ENCODE data around the gene CA10.

The CA10 gene

DNA sequence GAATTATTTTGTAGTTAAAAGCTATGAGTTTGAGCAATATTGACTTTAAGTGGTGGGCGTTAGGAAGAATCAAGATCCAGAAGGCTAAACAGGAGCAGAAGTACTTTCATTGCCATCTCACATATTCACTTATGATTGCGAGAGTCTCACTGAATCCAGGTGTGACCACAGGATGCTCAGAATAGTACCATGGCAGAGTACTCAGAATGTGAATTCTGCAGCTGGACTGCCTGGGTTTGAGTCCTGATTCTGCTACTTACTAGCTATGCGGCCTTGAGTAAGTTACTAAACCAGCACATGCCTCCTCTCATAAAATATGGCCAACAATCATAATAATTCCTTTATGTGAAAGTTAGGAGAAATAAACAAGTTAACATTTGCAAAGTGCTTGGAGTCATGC, 109.5 kb downstream of the CA10 start:
- in situ Hi-C loops (cut with MboI; ENCODE audit: low sequenced_read_pairs): no loop called here

DNA sequence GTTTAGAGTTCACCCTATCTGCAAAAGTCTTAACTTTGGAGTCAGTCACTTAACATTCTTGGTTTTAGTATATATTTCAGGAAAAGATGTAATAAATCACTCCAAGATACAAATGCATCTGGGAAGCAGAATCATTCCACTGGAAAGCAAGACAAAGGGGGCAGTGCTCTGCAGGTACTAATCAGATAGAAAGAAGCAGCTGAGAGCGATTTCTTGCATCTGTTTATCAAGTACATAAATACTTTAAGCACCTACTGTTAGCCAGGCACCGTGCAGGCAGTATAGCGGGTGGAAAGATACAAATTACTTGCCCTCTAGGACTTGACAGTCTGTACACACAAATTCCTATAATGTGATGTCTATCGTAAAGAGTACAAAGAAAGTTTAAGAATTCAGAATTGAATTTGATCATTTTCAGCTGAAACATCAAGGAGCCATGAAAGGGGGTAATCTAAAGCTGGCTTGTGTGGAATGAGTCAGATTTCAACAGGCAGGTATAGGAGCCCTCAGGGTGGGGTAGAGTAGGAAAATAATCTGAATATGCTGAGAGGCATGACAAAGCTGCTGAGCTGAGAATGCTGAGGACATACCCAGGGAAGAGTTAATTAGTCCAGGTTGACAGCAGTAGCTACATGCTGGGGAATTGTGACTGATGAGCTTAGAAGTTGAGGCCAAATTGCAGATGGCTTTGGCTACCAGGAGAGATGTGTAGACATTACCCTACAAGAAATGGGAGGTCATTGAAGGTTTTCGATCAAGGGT, 110.2 kb downstream of the CA10 start:
- in situ Hi-C loops (cut with MboI; ENCODE audit: low sequenced_read_pairs): no loop called here

DNA sequence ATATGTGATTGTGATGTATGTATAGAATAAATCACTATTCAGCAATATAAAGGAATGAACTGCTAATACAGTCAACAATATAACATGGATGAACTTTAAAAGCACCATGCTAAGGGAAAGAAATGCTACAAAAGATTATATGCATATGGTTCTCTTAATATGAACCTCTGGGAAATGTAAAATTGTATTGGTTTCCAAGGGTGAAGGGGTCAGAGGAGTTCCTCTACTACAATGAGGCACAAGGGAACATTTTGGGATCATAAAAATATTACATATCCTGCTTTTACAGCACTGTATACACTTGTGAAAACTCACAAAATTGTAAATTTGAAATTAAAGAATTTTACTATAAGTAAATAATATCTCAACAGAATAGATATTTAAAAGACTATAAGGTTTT, 111.4 kb downstream of the CA10 start:
- in situ Hi-C loops (cut with MboI; ENCODE audit: low sequenced_read_pairs): no loop called here

DNA sequence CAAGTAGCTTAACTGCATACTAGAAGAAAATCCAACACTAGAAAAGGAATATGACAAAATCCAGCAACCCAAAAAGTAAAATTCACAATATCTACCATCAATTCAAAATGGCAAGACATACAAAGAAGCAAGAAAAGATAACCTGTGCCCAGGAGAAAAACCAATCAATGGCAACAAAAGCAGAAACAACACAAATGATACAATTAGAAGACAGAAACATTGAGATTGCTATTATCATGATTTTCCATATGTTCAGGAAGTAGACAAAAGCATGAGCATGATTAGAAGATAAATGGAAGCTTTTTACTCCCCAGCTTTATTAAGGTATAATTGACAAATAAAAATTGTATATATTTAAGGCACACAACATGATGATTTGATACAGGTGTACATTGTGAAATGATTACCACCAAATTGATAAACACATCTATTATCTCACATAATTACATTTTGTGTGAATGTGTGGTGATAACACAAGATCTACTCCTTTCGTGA, 117.3 kb downstream of the CA10 start:
- in situ Hi-C loops (cut with MboI; ENCODE audit: low sequenced_read_pairs): no loop called here

DNA sequence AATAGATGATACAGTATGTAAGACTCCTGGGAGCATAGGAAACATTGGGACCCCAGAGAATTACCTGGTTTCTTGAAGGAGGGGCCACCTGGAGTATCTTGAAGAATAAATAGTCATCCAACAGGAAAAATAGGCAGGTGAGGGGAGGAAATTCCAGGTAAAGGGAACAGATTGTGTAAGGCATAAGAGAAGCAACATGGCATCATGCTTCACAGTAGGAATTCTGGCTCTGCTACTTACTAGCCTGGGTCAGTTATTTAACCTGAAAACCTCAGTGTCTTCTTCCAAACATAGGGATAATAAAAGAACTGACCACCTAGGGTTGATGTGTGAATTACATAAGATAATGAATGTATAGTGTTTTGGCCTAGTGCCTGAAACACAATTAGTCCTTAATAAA, 122.1 kb downstream of the CA10 start:
- in situ Hi-C loops (cut with MboI; ENCODE audit: low sequenced_read_pairs): no loop called here

DNA sequence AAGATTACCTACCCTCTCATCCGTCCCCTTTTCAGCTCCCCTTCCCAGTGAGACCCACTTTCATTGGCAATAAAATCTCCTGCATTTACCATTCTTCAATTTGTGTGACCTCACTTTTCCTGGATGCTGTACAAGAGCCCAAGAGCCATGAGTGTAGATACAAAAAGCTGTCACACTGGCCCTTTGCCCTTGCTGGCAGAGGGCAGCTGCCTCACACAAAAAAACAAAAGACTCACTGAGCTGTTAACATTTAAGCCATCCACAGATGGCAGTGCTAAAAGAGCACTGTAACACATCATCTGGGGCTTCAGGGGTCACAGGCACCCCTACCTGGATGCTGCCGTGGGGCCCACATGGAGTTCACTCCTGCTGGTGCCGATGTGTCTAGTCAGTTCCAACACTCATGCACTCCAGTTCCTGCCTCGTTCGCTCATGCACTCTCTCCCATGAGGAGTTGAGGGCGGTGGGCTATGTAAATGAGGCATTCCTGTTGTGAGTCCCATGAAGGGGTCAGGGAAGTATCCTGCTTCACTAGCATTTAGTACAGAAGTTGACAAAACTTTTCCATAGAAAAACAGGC, 123.1 kb downstream of the CA10 start:
- in situ Hi-C loops (cut with MboI; ENCODE audit: low sequenced_read_pairs): no loop called here

DNA sequence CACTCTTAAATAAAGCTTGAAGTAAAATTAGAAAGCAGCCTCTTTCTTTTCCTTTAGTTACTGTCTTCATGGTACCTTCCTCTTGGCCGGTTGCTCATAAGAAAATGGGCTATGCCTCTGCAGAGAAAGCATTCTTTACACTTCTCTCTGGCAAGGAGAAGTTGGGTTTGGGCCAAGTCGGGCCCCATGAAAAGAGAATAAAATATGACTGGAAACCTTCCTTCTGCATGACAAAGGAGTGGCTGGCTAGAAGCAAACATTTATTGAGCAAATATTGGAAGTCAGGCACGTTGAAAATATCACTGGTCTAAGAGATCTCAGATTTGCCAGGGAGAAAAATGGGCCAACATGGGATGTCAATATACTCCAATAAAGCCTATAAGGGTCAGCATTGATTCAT, 126.1 kb downstream of the CA10 start:
- in situ Hi-C loops (cut with MboI; ENCODE audit: low sequenced_read_pairs): no loop called here

DNA sequence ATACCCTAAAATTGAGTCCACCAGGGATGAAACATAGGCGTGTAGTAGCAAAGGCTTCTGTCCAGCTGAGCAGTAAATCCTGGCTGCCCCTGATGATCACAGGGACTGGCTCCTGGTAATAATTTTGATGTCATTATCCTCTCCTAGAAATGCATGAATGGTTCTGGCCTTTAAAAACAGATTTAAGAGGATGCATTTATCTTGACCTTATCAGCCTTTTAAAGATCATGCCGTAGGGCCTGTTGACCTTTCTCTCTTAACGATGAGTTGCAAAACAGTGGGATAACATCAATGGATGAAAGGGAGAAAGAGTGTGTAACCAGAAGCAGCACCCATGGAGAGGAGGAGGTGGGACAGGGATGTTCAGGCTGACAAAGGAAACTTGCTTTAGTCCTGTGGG, 128.5 kb downstream of the CA10 start:
- in situ Hi-C loops (cut with MboI; ENCODE audit: low sequenced_read_pairs): no loop called here

DNA sequence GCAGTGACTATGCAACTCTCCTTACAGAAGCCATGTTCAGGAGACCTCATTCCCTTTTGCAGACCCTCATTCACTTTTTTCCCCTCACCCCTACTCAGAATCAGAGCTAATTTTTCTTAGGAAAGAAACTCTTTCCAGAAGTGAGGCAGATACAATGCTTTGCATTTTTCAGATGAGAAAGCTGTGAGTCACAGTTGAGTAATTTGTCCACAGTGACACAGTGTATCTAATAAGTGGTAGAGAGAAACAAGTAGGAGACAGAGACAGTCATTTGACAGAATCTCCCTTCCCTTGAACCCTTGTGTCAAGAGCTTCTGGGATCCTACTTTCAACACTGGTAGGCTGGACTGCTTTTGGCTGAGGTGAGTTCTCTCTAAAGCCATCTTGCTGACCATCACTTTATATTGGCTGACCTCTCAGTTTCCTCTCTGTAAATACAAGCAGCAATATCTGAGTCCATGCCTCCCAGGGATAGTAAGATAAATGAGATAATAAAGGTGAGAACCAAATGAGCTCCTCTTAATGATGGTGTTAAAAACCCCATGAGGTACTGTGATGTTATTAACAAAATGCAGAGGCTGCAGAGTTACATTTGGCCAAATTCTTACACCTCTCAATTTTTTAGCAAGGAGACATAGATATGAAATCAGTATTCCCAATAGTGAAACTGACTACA, 130.8 kb downstream of the CA10 start:
- in situ Hi-C loops (cut with MboI; ENCODE audit: low sequenced_read_pairs): no loop called here

DNA sequence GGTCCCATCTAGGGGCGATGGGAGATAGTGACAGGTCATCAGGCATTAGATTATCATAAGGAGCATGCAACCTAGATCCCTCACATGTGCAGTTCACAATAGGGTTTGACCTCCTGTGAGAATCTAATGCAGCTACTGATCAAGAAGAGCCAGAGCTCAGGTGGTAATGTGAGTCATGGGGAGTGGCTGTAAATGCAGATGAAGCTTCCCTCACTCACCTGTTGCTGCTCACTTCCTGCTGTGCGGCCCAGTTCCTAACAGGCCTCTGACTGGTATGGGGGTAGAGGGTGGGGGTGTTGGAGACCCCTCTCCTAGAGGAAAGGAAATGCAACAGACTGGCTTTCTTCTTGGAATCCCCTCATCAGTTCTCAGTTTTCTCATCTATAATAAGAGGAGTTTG, 131.4 kb downstream of the CA10 start:
- in situ Hi-C loops (cut with MboI; ENCODE audit: low sequenced_read_pairs): no loop called here

DNA sequence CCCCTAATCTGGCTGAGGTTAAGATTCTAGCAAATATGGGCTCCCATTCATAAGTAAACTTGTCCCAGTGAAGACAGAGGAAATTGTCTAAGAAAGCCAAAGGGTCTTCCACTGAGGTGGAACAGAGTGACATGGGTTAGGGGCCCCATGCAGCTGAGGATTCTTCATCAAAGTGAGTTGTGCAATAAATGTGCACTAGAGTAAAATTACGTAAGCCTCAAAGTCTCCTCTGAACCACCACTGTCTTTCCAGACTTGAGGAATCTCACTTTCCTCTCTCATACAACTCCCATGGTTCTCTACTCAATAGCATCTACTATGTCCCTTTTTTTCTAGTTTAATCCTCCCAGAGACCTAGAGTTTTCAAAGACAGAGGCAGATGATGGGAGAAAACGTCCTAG, 132.4 kb downstream of the CA10 start:
- in situ Hi-C loops (cut with MboI; ENCODE audit: low sequenced_read_pairs): no loop called here

DNA sequence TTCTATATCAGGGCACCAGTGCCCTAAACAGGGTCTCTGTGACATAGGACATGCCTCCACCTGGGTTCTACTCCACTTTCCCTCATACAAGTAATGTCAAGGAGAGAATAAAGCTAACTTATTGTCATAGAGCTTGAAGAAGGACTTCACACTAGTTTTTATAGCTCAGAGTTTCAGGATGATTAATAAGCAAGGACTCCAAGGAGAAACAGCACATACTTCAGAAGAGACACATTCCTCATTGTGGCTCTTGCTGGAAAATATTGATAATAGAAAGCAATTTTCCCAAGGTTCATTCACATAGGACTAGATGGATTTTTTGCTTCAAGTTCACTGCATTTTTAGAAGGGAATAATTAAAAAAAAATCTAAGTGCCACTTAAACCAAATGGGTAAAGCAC, 133.3 kb downstream of the CA10 start:
- in situ Hi-C loops (cut with MboI; ENCODE audit: low sequenced_read_pairs): no loop called here

DNA sequence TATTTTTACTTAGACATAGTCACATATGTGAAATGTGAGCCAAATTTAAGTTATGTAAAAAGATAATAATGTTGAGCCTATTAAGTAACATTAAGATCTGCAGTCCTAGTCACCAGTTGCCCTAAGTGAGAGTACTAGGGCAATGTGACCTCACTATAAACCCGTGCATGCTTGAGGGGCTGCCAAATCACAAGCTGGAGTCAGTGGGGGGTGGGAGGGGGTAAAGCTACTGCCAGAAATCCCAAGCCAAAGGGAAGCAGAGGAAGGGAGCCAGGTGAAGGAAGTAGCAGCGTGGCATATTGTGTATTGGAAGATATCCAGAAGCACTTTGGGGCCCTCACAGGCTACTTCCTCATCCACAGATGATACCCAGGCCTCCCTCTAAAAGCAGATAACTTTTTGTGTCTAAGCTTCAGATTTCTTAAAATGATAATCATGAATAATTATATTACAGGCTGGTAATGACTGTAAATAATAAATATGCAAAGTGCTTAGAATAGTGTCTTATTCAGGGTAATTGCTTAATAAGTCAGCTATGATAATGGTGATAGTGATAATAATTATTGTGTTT, 134.1 kb downstream of the CA10 start:
- in situ Hi-C loops (cut with MboI; ENCODE audit: low sequenced_read_pairs): no loop called here

DNA sequence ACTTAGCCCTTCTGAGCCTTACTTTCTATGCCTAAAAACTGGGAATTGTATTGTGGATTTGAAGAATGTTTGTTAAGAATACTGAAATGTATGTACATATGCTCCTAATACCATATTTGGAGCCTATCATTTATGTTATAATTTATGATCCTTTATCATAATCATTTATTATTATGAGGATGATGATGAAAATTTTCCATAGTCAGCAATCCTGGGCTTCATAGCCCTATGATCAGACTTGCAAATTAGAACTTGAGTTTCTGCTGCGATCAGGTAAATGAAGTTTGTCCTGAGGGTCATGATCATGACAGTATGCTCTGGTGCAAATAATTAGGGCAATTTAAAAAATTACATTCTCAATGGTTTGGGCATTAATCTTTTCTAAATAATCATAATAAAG, 147.4 kb downstream of the CA10 start:
- in situ Hi-C loops (cut with MboI; ENCODE audit: low sequenced_read_pairs): no loop called here

DNA sequence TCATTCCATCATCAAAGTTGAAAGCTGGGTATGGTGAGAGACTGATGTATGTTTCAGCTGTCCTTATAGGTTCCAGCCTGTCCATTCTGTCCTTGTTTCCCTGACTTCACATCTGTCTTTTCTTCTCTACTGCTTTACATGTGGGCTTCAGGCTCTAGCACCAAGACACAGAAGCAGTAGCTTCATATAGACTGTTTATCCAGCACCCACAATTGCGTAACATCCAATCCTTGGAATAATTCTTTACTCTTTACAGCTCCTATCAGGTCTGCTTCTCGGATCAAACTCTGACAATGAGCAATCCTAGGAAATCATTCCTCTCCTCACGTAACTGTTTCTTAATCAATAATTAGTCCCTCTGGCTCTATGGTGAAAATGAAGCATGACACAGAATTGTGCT, 158.9 kb downstream of the CA10 start:
- in situ Hi-C loops (cut with MboI; ENCODE audit: low sequenced_read_pairs): no loop called here

DNA sequence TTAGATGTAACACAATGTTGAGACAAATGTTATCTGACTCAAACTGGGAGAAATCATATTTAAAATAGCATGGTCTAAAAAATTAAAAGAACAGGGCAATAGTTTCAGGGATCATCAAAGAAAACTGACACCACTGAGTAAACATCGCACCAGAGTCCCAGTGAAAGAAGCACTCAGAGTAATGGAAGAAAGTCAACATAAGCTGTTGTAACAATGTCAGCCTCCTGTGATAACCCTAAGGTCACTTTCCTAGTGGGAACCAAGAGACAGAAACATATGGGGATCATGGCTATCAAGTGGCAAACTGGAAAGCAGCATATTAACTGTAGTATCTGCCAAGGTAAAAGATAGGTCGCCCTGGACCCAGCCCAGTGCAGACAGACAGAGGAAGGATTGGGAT, 160.8 kb downstream of the CA10 start:
- in situ Hi-C loops (cut with MboI; ENCODE audit: low sequenced_read_pairs): no loop called here

DNA sequence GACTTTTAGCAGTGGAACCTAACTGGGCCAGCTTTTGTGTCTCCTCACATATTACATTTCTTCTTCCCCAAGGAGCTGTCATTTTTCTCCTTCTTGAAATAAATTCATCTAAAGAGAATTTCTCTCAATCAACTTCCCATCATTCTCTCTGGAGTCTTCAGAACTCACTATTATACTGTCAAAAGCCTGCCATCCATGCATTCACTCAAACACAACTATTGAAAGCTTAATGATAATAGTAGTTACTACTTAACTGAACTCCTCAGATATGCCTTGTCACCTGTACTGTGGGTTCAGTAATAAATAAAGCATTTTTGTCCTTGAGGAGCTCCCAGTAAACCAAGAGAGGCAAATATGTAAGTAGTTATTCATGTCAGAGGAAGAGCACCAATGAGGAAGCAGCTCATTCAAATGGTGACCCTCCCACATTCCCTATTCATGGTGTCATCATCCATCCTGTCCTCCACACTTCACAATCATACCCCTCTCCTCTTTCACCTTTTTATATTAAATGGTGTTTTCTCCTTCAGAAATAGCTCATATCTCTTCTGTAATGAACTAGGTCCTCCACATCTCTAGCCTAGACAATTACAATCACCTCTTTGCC, 162.6 kb downstream of the CA10 start:
- in situ Hi-C loops (cut with MboI; ENCODE audit: low sequenced_read_pairs): no loop called here

DNA sequence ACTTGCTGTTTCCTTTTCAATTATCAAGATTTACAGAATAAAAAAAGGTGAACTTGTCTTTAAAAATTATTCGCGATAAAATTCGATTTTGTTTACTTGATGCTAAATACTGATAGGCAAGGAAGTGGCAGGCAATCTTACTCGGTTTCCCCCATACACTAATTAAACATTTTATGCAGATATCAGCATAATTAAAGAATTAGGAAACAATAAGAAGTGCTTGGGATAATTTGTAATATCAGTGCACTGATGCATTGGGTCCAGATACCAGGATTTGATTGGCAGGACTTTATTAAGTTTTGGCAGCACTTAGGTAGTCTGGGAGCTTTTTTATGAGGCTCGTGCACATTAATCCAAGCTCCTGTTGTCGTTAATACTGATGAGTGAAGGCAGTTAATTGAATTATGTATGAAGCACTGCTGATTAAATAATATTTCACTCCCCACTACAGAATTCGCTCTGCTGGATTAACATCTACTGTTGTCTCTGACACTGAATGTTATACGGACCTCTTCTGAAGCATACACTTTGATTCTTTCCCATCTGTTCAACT, 165.6 kb downstream of the CA10 start:
- in situ Hi-C loops (cut with MboI; ENCODE audit: low sequenced_read_pairs): no loop called here

DNA sequence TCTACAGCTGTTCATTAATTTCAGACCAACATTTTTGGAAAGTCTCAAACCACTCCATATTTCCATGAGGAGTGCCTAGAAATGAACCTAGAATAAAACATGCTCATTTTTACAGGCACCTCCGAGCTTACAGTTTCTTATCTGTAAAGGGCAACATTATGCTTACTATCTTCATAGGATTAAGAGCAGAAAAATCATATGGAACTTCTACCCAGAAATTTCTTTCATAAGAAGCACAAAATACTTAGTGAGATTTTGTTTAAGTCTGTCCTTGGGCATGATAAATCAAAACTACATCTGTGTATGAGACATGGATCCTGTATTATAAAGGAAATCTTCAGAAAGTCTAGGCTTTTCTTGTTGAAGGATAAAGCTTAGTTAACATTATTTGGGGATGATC, 187.4 kb downstream of the CA10 start:
- in situ Hi-C loops (cut with MboI; ENCODE audit: low sequenced_read_pairs): no loop called here

DNA sequence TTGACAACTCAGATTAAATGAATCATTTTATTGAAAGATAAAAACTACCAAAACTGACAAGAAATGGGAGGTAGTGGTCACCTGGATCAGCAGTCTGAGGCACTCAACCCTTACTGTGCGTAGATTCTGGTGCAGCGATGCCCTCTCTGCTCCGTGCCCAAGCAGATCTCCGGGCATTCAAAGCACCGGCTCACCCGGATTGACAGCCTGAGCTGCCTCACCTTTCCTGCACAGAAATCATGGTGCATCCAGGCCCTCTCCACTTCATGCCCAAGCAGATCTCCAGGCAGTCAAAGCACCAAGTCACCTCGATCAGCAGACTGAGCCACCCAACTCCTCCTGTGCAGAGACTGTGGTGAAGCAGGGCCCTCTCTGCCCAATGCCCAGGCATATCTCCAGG, 196.8 kb downstream of the CA10 start:
- in situ Hi-C loops (cut with MboI; ENCODE audit: low sequenced_read_pairs): no loop called here

DNA sequence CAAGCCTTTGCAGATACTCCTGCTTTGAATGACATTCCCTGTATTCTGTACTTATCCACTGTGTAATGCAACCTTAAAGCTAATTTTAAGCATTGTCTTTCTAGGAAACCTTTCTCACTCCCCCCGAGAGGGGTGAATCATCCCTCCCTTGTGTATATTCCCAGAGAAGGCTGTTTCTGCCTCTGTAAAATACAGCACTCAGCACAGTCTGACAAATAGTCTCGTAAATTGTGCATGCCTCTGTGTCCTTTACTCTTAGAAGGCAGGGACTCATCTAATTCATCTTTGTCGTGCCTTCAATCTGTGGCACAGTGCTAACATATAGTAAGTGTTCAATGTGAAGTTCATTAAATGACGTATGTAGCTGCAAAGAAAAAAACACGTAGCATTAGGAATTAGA, 200.7 kb downstream of the CA10 start:
- in situ Hi-C loops (cut with MboI; ENCODE audit: low sequenced_read_pairs): no loop called here
